PC-9 (cell line): ENCODE measurements around the gene XAB2.

Experiments
- EZH2 ChIP-seq: fragments of 200-600 bp; sonication (generic); IDR thresholded peaks from 2 replicates; pipeline ENCODE4 v1.8.0; 2017; ENCODE audit warnings: antibody characterized with exemption, low read depth
- TF ChIP-seq, protein P1 (sequence below): fragments of 200-600 bp; sonication (generic); conservative IDR thresholded peaks from 2 replicates; pipeline ENCODE4 v1.6.1; 2017; ENCODE audit warnings: mixed run types, antibody characterized with exemption, mild to moderate bottlenecking, moderate library complexity

DNA sequence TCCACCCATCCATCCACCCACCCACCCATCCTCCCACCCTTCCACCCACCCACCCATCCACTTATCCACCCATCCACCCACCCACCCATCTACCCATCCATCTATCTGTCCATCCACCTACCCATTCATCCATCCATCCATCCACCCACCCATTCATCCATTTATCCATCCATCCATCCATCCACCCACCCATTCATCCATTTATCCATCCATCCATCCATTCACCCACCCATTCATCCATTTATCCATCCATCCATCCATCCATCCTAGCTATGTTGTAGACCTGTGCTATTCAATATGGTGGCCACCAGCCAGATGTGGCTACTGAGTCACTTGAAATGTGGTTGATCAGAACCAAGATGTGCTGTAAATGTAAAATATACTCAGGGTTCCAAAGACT is 28.6 kb downstream of the XAB2 start:
- TF ChIP-seq, protein P1, sequence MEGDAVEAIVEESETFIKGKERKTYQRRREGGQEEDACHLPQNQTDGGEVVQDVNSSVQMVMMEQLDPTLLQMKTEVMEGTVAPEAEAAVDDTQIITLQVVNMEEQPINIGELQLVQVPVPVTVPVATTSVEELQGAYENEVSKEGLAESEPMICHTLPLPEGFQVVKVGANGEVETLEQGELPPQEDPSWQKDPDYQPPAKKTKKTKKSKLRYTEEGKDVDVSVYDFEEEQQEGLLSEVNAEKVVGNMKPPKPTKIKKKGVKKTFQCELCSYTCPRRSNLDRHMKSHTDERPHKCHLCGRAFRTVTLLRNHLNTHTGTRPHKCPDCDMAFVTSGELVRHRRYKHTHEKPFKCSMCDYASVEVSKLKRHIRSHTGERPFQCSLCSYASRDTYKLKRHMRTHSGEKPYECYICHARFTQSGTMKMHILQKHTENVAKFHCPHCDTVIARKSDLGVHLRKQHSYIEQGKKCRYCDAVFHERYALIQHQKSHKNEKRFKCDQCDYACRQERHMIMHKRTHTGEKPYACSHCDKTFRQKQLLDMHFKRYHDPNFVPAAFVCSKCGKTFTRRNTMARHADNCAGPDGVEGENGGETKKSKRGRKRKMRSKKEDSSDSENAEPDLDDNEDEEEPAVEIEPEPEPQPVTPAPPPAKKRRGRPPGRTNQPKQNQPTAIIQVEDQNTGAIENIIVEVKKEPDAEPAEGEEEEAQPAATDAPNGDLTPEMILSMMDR, result no peak
- no peak for TF ChIP-seq EZH2
